Measurements from ENCODE around the gene PPP2R5C.

The PPP2R5C gene

DNA sequence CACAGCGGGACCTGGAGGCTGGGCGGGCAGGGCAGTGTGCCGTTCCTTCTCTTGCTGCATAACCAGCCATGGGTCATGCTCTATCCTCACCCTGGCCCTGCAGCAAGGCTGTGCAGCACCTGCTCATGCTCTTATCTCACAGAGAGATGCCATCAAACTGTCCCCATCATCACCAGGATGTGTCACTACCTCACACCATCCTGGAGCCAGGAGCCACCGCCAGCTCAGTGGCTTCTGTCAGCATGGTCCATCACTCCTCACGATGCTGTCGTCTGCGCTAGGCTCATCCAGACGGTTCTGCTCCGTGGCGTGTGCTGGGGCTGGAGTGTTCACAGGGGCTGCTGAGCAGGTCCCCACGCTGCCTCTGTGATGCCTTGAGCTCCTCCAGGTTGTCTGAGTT lies 125.7 kb downstream of the PPP2R5C start:
- DNase-seq (ENCODE audit: low read depth) = no peak

DNA sequence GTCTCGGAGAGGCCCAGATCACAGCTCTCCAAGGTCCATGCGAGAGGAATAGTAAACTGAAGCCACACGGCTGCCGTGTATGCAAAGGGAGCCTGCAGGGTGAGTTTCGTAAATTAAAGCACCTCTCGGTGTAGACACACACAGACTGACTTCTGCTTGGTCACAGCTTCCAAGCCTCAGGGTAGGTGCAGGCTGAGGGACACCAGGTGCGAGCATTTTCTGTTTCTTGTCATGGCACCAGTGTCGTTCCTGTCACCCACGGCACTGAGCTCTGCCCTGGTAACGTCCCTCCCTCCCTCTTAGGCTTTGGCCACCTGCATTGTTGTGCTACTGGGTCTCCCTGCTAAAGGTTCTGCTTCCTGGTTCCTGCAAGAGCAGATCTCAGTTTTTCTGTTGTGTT lies 126.7 kb downstream of the PPP2R5C start:
- no peak for DNase-seq (ENCODE audit: low read depth)

DNA sequence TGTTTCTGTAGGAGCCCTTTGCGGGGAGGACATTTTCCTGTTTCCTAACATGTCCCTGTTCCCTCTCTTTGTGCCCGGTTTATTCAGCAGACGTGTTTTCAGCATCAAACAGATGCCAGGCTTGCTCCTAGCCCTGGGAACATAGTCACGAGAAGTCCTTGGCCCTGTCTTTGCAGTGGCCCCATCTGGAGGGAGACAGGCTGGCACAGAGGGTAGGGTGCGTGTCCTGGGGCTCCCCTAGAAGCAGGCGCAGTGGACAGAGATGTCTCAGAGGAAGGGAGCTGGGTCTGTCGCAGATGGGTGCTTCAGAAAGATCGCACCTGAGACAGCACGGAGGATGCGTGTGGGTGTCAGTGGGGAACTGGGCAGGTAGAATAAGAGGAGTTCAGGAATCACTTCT lies 127.9 kb downstream of the PPP2R5C start:
- DNase-seq (ENCODE audit: low read depth) = no peak

DNA sequence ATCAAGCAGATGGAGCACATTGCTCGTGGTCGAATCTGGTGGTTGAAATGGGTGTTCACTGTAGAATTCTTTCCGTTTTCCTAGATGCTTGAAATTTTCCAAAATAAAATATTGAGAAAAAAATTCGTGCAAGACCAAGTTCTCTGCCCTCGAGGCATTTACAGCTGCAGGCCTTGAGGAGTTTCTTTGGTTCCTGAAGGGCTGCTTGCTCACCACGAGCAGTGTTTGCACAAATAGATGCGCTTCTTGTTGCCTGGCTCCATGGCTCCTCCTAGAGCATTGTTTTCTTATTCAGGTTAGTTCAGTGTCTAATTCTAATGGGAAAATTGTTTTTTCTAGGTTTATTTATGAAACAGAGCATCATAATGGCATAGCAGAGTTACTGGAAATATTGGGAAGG lies 128.4 kb downstream of the PPP2R5C start:
- no peak for DNase-seq (ENCODE audit: low read depth)

DNA sequence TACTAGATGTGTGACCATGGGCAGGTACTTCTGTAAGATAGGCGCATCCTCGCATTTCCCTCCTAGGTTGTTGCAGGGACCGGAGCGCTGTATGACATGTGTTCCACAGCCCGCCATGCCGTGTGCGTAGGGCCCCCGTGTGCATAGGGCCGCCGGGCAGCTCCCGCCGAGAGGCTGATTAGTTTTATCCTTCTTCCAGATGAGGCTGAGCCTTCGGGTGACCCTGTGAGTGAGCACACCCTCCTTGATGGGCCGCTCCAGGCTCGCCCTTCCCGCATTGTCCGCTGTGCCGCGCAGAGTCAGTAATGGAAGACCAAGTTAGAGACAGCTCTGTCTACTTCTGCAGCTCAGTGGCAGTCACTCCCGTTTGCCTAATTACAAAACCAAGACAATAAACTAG lies 130.0 kb downstream of the PPP2R5C start:
- DNase-seq (ENCODE audit: low read depth) = no peak

DNA sequence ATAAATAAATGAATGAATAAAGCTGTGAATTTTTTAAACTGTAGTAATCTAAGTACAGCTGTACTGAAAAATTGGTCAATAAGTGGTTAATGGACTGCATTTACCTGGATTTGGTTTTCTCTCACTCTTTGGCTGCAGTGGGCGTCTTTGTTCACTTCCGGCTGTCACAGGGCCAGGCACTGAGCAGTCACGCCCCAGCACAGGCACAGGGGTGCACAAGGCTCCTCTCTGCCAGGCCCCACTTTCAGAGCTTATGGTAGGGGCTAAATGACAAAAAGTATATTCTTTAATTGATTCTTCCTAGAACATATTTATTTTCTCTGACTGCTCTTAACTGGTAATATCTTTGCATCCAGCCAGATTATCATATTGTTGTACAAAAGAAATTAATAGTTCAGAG lies 132.2 kb downstream of the PPP2R5C start:
- no peak for DNase-seq (ENCODE audit: low read depth)

DNA sequence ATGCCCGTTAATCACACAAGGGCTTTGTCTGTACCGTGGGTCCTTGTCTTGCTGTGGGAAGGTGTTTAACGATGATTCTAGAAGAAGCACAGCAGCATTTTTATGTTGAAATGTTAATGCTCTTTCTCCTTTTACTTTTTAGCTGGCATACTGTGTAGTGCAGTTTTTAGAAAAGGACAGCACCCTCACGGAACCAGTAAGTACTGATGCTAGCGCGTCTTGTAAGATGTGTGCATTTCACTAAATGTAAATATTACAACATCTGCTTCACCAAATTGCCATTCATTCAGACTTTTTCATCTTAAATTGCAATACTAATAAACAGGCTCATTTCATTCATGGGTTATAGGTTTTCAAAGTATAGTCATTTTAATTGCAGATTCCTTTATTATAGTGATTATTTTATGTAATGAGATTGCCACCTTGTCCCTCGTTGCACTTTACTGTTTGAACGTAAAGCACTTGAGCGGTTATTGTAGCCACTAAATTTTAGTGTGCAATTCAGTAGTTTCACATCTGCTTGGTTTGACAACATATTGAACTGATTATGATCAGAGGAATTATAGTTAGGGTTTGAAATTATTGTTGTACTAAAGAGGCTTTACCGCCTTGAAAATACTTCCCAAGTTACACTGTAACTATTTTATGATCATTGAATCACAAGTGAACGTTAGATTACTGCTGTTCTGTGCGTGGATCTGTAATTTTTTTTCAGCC lies 133.0 kb downstream of the PPP2R5C start:
- DNase-seq (ENCODE audit: low read depth) = no peak

GRCh38 chr14:101895256-101895655 lies 133.7 kb downstream of the PPP2R5C start:
- no peak for DNase-seq (ENCODE audit: low read depth)

DNA sequence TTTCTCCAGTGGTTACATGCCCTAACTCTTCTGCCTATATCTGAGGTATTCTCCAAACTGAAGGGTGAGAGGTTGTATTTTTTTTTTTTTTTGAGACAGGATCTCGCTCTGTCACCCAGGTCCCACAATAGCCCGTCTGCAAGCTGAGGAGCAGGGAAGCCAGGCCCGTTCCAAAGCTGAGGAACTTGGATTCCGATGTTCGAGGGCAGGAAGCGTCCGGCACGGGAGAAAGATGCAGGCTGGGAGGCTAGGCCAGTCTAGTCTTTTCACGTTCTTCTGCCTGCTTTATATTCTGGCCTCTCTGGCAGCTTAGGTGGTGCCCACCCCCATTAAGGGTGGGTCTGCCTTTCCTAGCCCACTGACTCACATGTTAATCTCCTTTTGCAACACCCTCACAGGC lies 135.8 kb downstream of the PPP2R5C start:
- DNase-seq (ENCODE audit: low read depth) = no peak

DNA sequence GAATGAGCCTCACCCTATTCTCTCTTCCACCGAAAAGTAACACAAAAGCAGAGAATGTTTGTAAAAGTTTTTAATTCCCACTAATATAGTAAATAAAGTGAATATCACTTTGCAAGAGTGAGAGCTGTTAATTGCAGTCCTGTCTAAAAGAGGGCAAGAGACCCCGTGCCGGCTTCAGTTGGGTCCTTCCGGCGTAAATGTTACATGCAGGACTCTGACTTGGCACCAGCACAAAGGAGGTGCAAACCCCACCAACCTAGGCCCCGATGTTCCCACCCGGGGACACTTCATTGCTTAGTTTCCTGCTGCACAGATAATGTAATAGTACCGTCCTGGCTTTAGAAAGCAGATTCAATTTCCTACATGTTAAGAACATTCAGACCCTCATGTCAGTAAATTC lies 136.9 kb downstream of the PPP2R5C start:
- no peak for DNase-seq (ENCODE audit: low read depth)

DNA sequence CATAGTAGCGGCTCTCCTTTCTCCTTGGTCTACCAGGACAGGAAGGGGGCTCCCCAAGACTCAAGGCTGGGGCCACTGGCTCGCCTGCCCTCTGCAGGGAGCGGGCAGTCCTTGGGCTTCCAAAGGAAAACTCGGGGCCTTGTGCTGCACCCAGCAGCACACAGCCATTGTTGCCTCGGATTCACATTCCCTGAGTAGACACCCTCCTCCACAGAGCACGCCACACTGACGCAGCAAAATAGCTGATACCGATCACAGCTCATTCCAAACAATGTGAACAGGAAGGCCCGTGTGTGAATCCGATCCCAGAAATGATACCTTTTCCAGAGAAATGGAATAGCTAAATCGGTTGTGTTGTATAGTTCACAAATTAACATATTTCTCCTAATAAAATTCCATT lies 137.8 kb downstream of the PPP2R5C start:
- DNase-seq (ENCODE audit: low read depth) = no peak

- DNase-seq (ENCODE audit: low read depth) = no peak
These were observed 138.7 kb downstream of the PPP2R5C start for GRCh38 chr14:101900253-101900652.

- DNase-seq (ENCODE audit: low read depth) = no peak
These were observed 141.6 kb downstream of the PPP2R5C start for GRCh38 chr14:101903111-101903561.

DNA sequence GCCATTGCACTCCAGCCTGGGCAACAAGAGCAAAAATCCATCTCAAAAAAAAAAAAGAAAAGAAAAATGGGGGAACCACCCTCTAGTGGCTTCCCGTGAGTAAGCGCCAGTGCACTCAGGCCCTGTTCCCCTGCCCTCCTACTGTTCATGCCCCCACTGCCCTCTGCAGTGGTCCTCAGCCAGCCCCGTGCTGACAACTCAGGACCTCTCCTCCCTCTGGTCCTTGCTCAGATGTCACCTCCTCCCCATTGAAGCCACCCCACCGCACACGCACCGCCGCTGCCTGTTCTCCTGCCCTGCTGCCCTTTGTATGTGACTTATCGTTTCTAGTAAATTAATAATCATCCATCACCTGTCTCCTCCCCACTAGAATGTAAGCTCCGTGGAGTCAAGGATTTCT lies 144.1 kb downstream of the PPP2R5C start:
- DNase-seq (ENCODE audit: low read depth) = no peak

GRCh38 chr14:101906645-101907044 lies 145.1 kb downstream of the PPP2R5C start:
- no peak for DNase-seq (ENCODE audit: low read depth)

- no peak for DNase-seq (ENCODE audit: low read depth)
These were observed 146.1 kb downstream of the PPP2R5C start for GRCh38 chr14:101907619-101908018.

DNA sequence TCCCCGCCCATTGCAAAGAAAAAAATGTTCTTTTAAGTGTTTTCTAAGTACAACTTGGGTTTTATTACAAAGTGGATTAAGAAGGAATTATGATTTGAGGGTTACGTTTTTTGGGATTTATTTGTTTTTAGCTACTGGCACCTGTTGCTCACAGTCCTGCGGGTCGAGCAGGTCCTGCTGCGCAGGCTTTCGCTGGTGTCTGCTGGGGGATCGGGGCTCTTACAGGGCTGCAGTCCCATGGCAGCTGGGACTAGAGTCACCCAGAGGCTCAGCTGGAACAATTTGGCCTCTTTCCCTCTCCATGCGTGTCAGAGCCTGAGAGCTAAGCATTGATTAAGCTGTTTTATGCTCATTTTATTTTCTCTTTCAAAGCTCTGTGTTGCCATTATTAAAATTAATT lies 147.3 kb downstream of the PPP2R5C start:
- no peak for DNase-seq (ENCODE audit: low read depth)

DNA sequence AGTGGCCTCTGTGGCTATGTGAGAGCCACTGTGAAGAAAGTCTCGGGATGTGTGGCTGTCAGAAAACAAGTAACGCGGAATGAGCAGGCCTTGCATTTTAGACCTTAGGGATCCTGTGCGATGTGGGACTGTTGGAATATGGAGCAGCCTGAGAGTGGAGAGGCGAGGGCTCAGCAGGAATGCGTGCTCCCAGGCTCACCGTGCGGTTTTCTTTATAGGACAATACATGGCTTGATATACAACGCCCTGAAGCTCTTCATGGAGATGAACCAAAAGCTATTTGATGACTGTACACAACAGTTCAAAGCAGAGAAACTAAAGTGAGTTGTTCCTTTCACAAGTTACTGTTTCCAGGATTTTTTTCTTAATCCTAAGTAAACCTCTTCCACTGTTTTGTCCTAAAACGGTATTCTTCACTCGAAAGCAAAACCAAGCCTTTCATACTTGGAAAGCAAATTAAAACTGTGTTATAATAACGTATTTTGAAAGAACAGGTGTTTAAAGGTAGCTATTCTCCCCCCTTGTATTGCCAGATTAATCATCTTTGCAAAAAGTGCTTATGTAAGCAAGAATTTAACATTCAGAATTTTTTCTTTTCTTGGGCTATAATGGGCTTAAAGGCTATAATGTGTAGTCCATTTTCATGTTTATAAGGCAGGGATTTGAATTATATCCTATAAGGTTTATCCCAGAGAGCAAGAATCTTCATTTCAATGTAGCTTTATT lies 148.0 kb downstream of the PPP2R5C start:
- DNase-seq (ENCODE audit: low read depth) = no peak

DNA sequence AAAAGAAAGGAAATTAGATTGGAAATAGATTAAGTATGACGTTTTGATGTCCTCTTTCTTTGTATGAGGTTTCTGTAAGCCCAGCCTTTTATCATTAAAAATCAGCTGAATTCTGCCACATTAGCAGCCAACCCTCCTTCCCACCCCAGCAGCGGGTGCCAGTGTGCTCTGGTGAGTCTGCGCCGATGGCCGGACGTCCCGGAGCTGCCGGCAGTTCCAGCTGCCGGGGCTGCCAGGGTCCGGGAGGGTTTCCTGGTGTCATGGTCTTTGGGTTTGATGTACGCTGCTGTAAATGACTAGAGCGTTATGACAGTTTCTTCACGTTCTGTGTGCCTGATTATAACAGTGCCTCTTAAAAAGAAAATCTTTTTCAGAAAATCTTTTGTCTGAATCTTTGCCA lies 151.3 kb downstream of the PPP2R5C start:
- no peak for DNase-seq (ENCODE audit: low read depth)

- DNase-seq (ENCODE audit: low read depth) = no peak
These were observed 152.6 kb downstream of the PPP2R5C start for GRCh38 chr14:101914083-101914482.

GRCh38 chr14:101915871-101916815 lies 154.6 kb downstream of the PPP2R5C start:
- no peak for DNase-seq (ENCODE audit: low read depth)

- DNase-seq (ENCODE audit: low read depth) = no peak
These were observed 155.4 kb downstream of the PPP2R5C start for GRCh38 chr14:101916816-101917412.
